ENCODE results near the gene RELA.

The RELA gene

GRCh38 chr11:65700399-65700798 lies 37.7 kb upstream of the RELA start:
- Histone ChIP-seq H3K4me3 (ENCODE audit: low read depth, low read length) (no peak overlapping the region), H3K9ac (no peak overlapping the region), H3K4me1 (no peaks in the 10 kb centered on the region), H3K27ac (no peak overlapping the region), H3K79me2 (no peaks in the 10 kb centered on the region), H2AFZ (no peak overlapping the region), H3K36me3 (ENCODE audit: control insufficient read depth, insufficient read depth, low read length) (no peaks in the 10 kb centered on the region), H3K9me3 (ENCODE audit: control insufficient read depth, low read length) (no peaks in the 10 kb centered on the region), H3K4me2 (ENCODE audit: low read length) (no peak overlapping the region), H3K27me3 (ENCODE audit: control insufficient read depth, insufficient read depth, low read length) (no peaks in the 10 kb centered on the region)
- no peak for TF ChIP-seq CTCF (IDR thresholded peaks at IDR 0.05)

- H3K36me3 ChIP-seq (ENCODE audit: control insufficient read depth, insufficient read depth, low read length), result no peaks in the 10 kb centered on the region
- no peaks in the 10 kb centered on the region for H3K27me3 ChIP-seq (ENCODE audit: control insufficient read depth, insufficient read depth, low read length)
- no peaks in the 10 kb centered on the region for H3K9me3 ChIP-seq (ENCODE audit: control insufficient read depth, low read length)
- H3K27ac ChIP-seq, result no peak overlapping the region
- H3K4me1 ChIP-seq, result no peaks in the 10 kb centered on the region
- TF ChIP-seq CTCF (IDR thresholded peaks at IDR 0.05), result no peak
- H3K79me2 ChIP-seq, result no peaks in the 10 kb centered on the region
- H3K9ac ChIP-seq, result no peak overlapping the region
- no peak overlapping the region for H3K4me2 ChIP-seq (ENCODE audit: low read length)
- H3K4me3 ChIP-seq (ENCODE audit: low read depth, low read length), result no peak overlapping the region
- no peak overlapping the region for H2AFZ ChIP-seq
These were observed 36.6 kb upstream of the RELA start for GRCh38 chr11:65699306-65699705.

- TF ChIP-seq CTCF (IDR thresholded peaks at IDR 0.05), result no peak
- H3K36me3 ChIP-seq (ENCODE audit: control insufficient read depth, insufficient read depth, low read length), result no peaks in the 10 kb centered on the region
- H3K27ac ChIP-seq, result no peak overlapping the region
- H3K4me3 ChIP-seq (ENCODE audit: low read depth, low read length), result no peak overlapping the region
- H3K9ac ChIP-seq, result no peak overlapping the region
- no peak overlapping the region for H3K4me2 ChIP-seq (ENCODE audit: low read length)
- H3K9me3 ChIP-seq (ENCODE audit: control insufficient read depth, low read length), result no peaks in the 10 kb centered on the region
- H3K27me3 ChIP-seq (ENCODE audit: control insufficient read depth, insufficient read depth, low read length), result no peaks in the 10 kb centered on the region
- H3K4me1 ChIP-seq, result no peaks in the 10 kb centered on the region
- H2AFZ ChIP-seq, result no peak overlapping the region
- no peaks in the 10 kb centered on the region for H3K79me2 ChIP-seq
These were observed 35.5 kb upstream of the RELA start for GRCh38 chr11:65698205-65698604.

- no peaks in the 10 kb centered on the region for H3K79me2 ChIP-seq
- no peak overlapping the region for H3K9ac ChIP-seq
- H3K9me3 ChIP-seq (ENCODE audit: control insufficient read depth, low read length), result no peaks in the 10 kb centered on the region
- H3K27ac ChIP-seq, result no peak overlapping the region
- H3K36me3 ChIP-seq (ENCODE audit: control insufficient read depth, insufficient read depth, low read length), result no peaks in the 10 kb centered on the region
- no peaks in the 10 kb centered on the region for H3K27me3 ChIP-seq (ENCODE audit: control insufficient read depth, insufficient read depth, low read length)
- no peak for TF ChIP-seq CTCF (IDR thresholded peaks at IDR 0.05)
- H3K4me2 ChIP-seq (ENCODE audit: low read length), result no peak overlapping the region
- H3K4me1 ChIP-seq, result no peaks in the 10 kb centered on the region
- H3K4me3 ChIP-seq (ENCODE audit: low read depth, low read length), result no peak overlapping the region
- no peak overlapping the region for H2AFZ ChIP-seq
These were observed 34.3 kb upstream of the RELA start for GRCh38 chr11:65696802-65697552.
